Measurements from ENCODE around the gene FAM153A.
"Not testable (repeated sequence)": the region's sequence is repeated elsewhere in the genome, so short reads cannot be mapped to it uniquely, and the experiment has no call there.

FAM153A gene

GRCh38 chr5:177791649-177792048 lies 8.9 kb upstream of the FAM153A start:
- H3K36me3 ChIP-seq, H4K20me1 ChIP-seq, H3K4me3 ChIP-seq, H3K9me3 ChIP-seq, H3K27ac ChIP-seq, H3K9ac ChIP-seq, H3K27me3 ChIP-seq, H3K4me1 ChIP-seq, H3K4me2 ChIP-seq: not testable (repeated sequence)

DNA sequence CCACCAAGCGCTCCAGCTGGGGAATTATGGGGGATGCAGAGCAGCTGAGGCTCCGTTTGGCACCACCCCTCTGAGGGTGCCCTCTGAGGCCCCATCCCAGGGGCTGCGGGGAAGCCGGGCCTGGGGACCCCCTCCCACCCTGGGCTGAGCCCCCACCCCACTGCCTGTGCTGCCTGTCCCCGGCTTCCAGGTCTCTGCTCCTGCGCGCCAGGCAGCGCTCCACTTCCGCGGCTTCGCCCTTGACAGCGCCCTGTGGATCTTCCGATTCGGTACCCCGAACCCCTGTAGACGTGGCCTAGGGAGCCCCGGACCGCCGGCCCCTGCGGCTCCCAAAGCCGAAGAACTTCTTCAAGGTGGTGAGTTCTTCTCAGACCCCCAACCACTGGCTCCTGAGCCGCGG lies 530 bp downstream of the FAM153A start:
- not testable (repeated sequence) for H3K27me3 ChIP-seq

GRCh38 chr5:177771206-177771605 lies 11.5 kb downstream of the FAM153A start:
- H3K36me3 ChIP-seq, H3K27me3 ChIP-seq, H3K27ac ChIP-seq, H3K4me3 ChIP-seq, H3K9me3 ChIP-seq, H3K9ac ChIP-seq, H3K4me1 ChIP-seq, H3K4me2 ChIP-seq, H4K20me1 ChIP-seq: not testable (repeated sequence)

More for the DNA sequence above, 530 bp downstream of the FAM153A start:
- H3K9ac ChIP-seq, H3K4me2 ChIP-seq, H3K4me3 ChIP-seq, H3K27ac ChIP-seq, H3K4me1 ChIP-seq, H4K20me1 ChIP-seq, H3K36me3 ChIP-seq, H3K9me3 ChIP-seq: not testable (repeated sequence)

DNA sequence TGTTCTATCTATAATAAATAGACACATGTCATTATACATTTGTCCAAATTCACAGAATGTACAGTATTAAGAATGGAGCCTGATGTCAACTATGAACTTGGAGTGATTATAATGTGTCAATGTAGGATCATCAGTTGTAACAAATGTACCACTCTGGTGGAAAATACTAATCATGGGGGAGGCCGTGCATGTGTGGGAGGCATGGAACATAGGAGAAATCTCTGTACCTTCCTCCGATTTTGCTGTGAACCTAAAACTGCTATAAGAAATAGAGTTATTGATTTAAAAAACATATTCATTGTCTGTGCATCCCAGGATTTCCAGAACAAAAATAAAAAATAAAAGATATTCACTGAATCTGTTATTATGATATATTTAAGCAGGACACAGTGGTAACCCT lies 12.1 kb downstream of the FAM153A start:
- H3K4me3 ChIP-seq, H3K4me2 ChIP-seq, H3K9ac ChIP-seq, H3K36me3 ChIP-seq, H3K27ac ChIP-seq, H3K27me3 ChIP-seq, H4K20me1 ChIP-seq, H3K9me3 ChIP-seq, H3K4me1 ChIP-seq: not testable (repeated sequence)

DNA sequence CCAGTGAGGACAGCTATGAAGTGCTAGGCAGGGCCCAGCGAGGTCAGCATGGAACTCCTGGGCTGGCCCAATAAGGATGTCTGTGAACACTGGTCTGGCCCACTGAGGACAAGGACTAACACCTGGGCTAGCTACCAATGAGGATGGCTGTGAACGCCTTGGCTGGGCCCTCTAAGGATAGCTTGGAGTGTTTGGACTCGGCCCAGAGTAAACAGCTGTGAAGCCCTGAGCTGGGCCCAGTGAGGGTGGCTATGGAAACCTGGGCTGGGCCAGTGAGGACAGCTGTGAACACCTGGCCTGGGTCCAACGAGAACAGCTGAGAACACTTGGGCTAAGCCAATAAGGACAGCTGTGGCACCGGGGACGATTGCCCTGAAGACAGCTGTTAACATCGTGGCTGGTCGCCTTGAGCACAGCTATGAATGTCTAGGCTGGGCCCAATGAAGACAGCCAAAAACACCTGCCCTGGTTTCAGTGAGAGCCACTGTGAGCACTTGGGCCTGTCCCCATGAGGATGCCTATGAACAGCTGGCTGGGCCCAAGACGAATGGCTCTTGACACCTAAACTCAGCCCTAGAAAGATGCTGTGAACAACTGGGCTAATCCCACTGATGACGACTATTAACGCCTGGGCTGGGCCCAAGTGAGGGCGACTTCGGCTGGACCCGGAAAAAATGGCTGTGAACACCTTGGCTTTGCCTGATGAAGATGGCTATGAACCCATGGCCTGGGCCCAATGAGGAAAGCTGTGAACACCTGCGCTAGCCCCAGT lies 18.8 kb downstream of the FAM153A start:
- H3K4me1 ChIP-seq, H3K9me3 ChIP-seq, H3K4me3 ChIP-seq, H3K27me3 ChIP-seq, H3K36me3 ChIP-seq, H4K20me1 ChIP-seq, H3K27ac ChIP-seq, H3K4me2 ChIP-seq, H3K9ac ChIP-seq: not testable (repeated sequence)

GRCh38 chr5:177760954-177761353 lies 21.7 kb downstream of the FAM153A start:
- not testable (repeated sequence) for H3K36me3 ChIP-seq, H3K4me3 ChIP-seq, H3K4me1 ChIP-seq, H3K9ac ChIP-seq, H3K27me3 ChIP-seq, H3K9me3 ChIP-seq, H4K20me1 ChIP-seq, H3K27ac ChIP-seq, H3K4me2 ChIP-seq

GRCh38 chr5:177747354-177747753 lies 35.3 kb downstream of the FAM153A start:
- not testable (repeated sequence) for H3K27me3 ChIP-seq, H3K9me3 ChIP-seq, H3K4me3 ChIP-seq, H3K4me1 ChIP-seq, H3K36me3 ChIP-seq, H3K9ac ChIP-seq, H3K27ac ChIP-seq, H4K20me1 ChIP-seq, H3K4me2 ChIP-seq

DNA sequence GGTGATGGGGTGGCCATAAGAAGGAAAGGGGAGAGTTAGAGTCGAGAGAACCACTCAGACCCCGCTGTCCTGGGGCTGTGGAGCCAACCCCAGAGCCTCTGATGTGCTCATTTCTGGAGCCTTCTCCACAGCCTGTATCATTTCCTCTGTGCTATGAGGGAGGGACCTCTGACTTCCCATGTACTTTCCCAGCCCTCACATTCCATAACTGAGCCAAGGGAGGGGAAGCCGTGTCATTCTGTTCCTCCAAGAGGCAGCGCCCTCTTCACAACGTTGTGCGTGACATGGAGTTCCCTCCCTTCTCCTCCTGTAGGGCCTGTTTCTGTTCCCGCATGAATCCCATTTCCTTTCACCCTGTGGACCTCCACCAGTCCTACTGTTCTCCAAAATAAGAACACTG lies 57.8 kb downstream of the FAM153A start:
- H3K27ac ChIP-seq, H3K36me3 ChIP-seq: not testable (repeated sequence)

DNA sequence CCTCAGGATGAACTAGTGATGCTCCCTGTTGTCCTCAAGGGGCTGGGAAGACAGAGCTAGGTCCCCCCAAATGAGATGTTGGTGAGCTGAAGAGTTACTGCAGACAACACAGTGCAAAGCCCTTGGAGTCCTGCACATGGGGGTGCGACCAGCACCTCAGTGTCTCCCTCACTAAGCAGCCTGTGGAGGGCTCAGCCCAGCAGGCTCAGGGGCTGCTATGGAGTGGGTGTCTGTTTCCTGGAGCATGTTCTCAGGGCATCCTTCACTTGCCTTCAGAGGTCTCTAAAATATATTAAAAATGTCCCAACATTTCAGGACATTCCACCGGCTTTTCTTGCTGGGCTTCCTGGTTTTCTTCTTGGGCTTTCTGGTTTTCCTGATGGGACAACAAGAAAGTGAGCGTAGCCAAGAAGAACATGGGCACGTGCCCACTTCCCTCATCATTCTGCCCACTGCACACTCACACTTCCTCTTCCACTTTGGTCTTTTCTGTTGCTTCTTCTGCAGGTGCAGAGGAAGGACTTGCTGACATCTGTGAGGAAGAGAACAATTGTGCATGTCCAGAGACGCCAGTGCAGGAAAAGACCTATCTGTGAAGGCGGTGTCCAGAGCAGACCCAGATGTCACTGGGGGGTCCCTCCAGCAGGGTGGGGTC lies 58.7 kb downstream of the FAM153A start:
- H3K27ac ChIP-seq, H3K36me3 ChIP-seq, H3K27me3 ChIP-seq, H3K4me3 ChIP-seq, H3K9ac ChIP-seq, H3K9me3 ChIP-seq, H3K4me2 ChIP-seq, H4K20me1 ChIP-seq: not testable (repeated sequence)
- H3K4me1 ChIP-seq: peaks cover 12% of the 10 kb centered on the region; the same call in 1 of the 2 replicates

More for the DNA sequence above, 57.8 kb downstream of the FAM153A start:
- H3K4me2 ChIP-seq, H3K9me3 ChIP-seq, H3K27me3 ChIP-seq, H4K20me1 ChIP-seq, H3K4me3 ChIP-seq, H3K9ac ChIP-seq: not testable (repeated sequence)
- H3K4me1 ChIP-seq: peaks cover 12% of the 10 kb centered on the region; the same call in 1 of the 2 replicates

- H3K27ac ChIP-seq, H3K9ac ChIP-seq, H3K4me3 ChIP-seq, H3K9me3 ChIP-seq, H3K36me3 ChIP-seq, H3K27me3 ChIP-seq, H4K20me1 ChIP-seq: not testable (repeated sequence)
- peak overlapping the region; percentile 28; the same call in 1 of the 2 replicates for H3K4me2 ChIP-seq
- peaks cover 12% of the 10 kb centered on the region; the same call in 1 of the 2 replicates for H3K4me1 ChIP-seq
Measured at GRCh38 chr5:177722829-177723228, 59.9 kb downstream of the FAM153A start.

DNA sequence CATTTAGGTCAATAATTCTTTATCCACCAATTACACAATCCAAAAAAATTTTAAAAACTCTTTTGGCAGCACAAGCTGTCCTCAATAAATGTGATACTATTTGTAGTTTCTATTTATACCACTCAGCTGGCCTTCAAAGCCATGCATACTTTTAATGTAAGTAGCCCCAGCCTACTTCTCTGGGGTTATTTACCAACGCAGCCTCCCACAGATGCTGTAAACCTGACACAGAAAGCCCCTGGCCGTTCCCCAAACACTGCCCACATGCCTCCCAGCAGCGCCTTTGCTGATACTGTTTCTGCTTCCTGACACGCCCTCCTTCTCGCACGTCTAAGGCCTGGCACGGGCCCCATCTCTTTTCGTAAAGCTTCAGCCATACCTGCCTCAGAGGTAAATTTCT lies 62.7 kb downstream of the FAM153A start:
- not testable (repeated sequence) for H3K36me3 ChIP-seq, H3K4me2 ChIP-seq, H3K9me3 ChIP-seq, H3K9ac ChIP-seq, H3K27ac ChIP-seq, H3K27me3 ChIP-seq, H4K20me1 ChIP-seq, H3K4me3 ChIP-seq
- peaks cover 12% of the 10 kb centered on the region; the same call in 1 of the 2 replicates for H3K4me1 ChIP-seq

GRCh38 chr5:177715423-177715822 lies 67.3 kb downstream of the FAM153A start:
- H3K27me3 ChIP-seq, H3K4me1 ChIP-seq, H3K36me3 ChIP-seq, H3K9ac ChIP-seq, H4K20me1 ChIP-seq, H3K4me2 ChIP-seq, H3K9me3 ChIP-seq, H3K4me3 ChIP-seq, H3K27ac ChIP-seq: not testable (repeated sequence)

- not testable (repeated sequence) for H3K4me1 ChIP-seq, H3K36me3 ChIP-seq, H3K9ac ChIP-seq, H3K4me3 ChIP-seq, H3K4me2 ChIP-seq, H4K20me1 ChIP-seq, H3K27ac ChIP-seq, H3K27me3 ChIP-seq
- H3K9me3 ChIP-seq: peaks cover 12% of the 10 kb centered on the region
Measured at GRCh38 chr5:177696100-177696499, 86.6 kb downstream of the FAM153A start.

- H3K4me2 ChIP-seq, H3K27ac ChIP-seq, H3K4me1 ChIP-seq, H3K36me3 ChIP-seq, H3K4me3 ChIP-seq, H3K27me3 ChIP-seq, H3K9ac ChIP-seq, H4K20me1 ChIP-seq: not testable (repeated sequence)
- H3K9me3 ChIP-seq: peaks cover 12% of the 10 kb centered on the region
Measured at GRCh38 chr5:177695356-177695930, 87.3 kb downstream of the FAM153A start.

DNA sequence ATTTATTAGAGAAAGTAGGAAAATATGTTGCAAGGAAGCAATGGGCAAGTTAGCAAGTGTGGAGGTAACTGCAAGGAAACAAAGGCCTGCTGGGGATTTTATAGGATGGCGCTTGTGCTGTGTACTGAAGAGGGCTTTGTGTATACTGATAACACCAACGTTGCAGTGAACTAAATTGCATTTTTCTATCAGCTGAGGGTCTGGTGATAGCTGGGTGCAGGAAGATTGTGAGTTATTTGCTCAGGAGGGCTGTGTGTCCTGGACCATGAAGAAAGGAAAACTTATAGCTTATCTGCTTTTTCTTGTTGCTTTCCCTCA lies 88.2 kb downstream of the FAM153A start:
- H3K4me3 ChIP-seq, H3K4me2 ChIP-seq, H3K36me3 ChIP-seq, H3K4me1 ChIP-seq, H3K27me3 ChIP-seq, H3K9ac ChIP-seq, H4K20me1 ChIP-seq, H3K27ac ChIP-seq: not testable (repeated sequence)
- H3K9me3 ChIP-seq: peaks cover 12% of the 10 kb centered on the region

Measured in BLaER1 (cell line).